Astrocyte (in vitro differentiated cells and primary cell): ENCODE data around the gene MX2.

Source experiments
- EZH2 ChIP-seq: IDR thresholded peaks from 2 replicates; pipeline ENCODE4 v1.6.1; 2012; ENCODE audit warnings: mild to moderate bottlenecking, low read length, inconsistent platforms; ENCODE audit not compliant: insufficient read depth
- TF ChIP-seq, protein P1 (sequence below): IDR thresholded peaks from 2 replicates; pipeline ENCODE4 v1.5.1; 2011; ENCODE audit warnings: low read depth, mild to moderate bottlenecking, inconsistent platforms, low read length, moderate library complexity; ENCODE audit not compliant: insufficient read depth

DNA sequence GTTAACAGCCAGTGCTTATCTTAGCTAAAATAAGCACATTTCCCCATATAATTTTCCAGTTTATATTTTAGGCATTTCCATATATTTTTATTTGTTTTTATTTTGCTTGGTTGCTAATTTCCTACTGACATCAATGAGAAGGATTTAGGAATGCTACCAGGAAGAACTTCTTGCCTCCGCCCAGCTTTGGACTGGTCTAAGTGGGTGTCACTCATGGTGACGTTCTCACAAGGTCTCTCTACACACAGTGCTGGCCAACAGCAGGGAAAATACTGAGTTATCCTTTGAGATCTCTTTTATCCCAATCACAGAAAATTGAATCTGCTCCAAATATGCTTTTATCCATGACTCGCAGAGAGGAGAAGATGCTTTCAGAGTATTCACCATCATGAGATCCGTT, 77.4 kb downstream of the MX2 start:
- TF ChIP-seq EZH2, result no peak
- TF ChIP-seq, protein P1, sequence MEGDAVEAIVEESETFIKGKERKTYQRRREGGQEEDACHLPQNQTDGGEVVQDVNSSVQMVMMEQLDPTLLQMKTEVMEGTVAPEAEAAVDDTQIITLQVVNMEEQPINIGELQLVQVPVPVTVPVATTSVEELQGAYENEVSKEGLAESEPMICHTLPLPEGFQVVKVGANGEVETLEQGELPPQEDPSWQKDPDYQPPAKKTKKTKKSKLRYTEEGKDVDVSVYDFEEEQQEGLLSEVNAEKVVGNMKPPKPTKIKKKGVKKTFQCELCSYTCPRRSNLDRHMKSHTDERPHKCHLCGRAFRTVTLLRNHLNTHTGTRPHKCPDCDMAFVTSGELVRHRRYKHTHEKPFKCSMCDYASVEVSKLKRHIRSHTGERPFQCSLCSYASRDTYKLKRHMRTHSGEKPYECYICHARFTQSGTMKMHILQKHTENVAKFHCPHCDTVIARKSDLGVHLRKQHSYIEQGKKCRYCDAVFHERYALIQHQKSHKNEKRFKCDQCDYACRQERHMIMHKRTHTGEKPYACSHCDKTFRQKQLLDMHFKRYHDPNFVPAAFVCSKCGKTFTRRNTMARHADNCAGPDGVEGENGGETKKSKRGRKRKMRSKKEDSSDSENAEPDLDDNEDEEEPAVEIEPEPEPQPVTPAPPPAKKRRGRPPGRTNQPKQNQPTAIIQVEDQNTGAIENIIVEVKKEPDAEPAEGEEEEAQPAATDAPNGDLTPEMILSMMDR, result no peak
